Activated CD4-positive, alpha-beta T cell treated with anti-CD3 and anti-CD28 coated beads, Interleukin-2, amount 50 U/mL, for 1 hour (primary cell): Measurements from ENCODE around the gene RFC4.

Experiments
- DNase-seq: peaks from one replicate; pipeline ENCODE4 v3.0.0-alpha.2; 2020

RFC4 gene

DNA sequence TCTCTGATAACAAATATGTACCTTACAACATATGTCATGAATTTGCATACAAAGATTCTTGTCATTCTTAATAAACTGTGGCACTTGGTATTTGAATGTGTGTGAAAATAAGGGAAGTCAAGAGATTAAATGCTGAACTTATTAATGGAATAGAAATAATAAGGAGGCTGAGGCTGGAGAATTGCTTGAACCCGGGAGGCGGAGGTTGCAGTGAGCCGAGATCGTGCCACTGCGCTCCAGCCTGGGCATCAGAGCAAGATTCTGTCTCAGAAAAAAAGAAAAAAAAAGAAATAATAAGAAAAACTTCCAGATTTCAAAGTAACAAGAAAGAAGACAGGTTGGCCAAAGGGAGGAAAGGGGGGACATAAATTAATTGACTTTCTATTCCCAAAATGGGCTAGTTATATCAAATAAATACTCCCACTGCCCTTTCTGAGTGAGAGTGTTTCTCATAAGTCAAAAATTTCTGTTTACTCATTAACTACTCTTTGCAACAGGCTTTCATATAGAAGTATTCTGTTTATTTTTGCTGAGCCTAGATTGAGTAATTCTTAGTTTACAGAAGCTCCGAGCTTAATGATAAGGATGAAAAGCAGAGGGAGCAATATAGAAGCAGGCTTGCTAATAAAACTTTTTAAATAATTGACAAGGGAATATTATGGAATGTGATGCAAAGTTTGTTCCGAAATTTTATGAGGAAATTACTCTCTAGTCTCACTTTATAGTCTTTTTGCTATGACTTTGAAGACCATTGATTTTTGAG, 63.5 kb downstream of the RFC4 start:
- no peak for DNase-seq
